Nephron (organoid): Measurements from ENCODE around the gene NIPAL4.

ENCODE experiments used
- H3K27ac Mint-ChIP-seq, 3 experiments: 2 replicates each; pipeline ENCODE4 v1.8.0; 2020; ENCODE audit warnings: mixed read lengths in 3 of 3, mild to moderate bottlenecking in 2 of 3, moderate library complexity in 1 of 3
- H3K27me3 Mint-ChIP-seq: 2 replicates; pipeline ENCODE4 v1.8.0; 2021; ENCODE audit warnings: low read depth, mild to moderate bottlenecking, moderate library complexity, mixed read lengths
- H3K36me3 Mint-ChIP-seq: 2 replicates; pipeline ENCODE4 v1.8.0; 2020; ENCODE audit warnings: low read depth, mixed read lengths
- H3K4me1 Mint-ChIP-seq: 2 replicates; pipeline ENCODE4 v1.8.0; 2020; ENCODE audit warnings: mixed read lengths
- H3K4me3 Mint-ChIP-seq, 3 experiments: 2 replicates each; pipeline ENCODE4 v1.8.0; 2020; ENCODE audit warnings: mild to moderate bottlenecking in 3 of 3, mixed read lengths in 3 of 3, moderate library complexity in 2 of 3
- H3K9me3 Mint-ChIP-seq: 2 replicates; pipeline ENCODE4 v1.8.0; 2020; ENCODE audit warnings: mixed read lengths
- CTCF ChIP-seq, 3 experiments: fragments of 200-600 bp; sonication (generic); IDR thresholded peaks; one replicate each; pipeline ENCODE4 v1.5.0; 2021; ENCODE audit warnings: antibody characterized with exemption in 3 of 3; ENCODE audit not compliant: unreplicated experiment in 3 of 3

The NIPAL4 gene

GRCh38 chr5:157516006-157516405 lies 56.0 kb downstream of the NIPAL4 start:
- peak overlapping the region; percentile 89 to 92 (median 91) for H3K27ac Mint-ChIP-seq
- no peak for TF ChIP-seq CTCF (IDR thresholded peaks at IDR 0.05; ENCODE audit: unreplicated experiment in 3 of 3)

GRCh38 chr5:157516626-157517325 lies 56.8 kb downstream of the NIPAL4 start:
- H3K36me3 Mint-ChIP-seq, result peaks cover 16% of the 10 kb centered on the region
- no peaks in the 10 kb centered on the region for H3K27me3 Mint-ChIP-seq
- no peaks in the 10 kb centered on the region for H3K9me3 Mint-ChIP-seq

More at GRCh38 chr5:157516006-157516405, 56.0 kb downstream of the NIPAL4 start:
- H3K4me1 Mint-ChIP-seq, result peaks cover 64% of the 10 kb centered on the region
- no peaks in the 10 kb centered on the region for H3K27me3 Mint-ChIP-seq
- peaks cover 16% of the 10 kb centered on the region for H3K36me3 Mint-ChIP-seq
- H3K9me3 Mint-ChIP-seq, result no peaks in the 10 kb centered on the region
- H3K4me3 Mint-ChIP-seq, result peak overlapping the region in 2 of 3 experiments; percentile 8 to 18

GRCh38 chr5:157518963-157519362 lies 59.0 kb downstream of the NIPAL4 start:
- H3K27me3 Mint-ChIP-seq, result no peaks in the 10 kb centered on the region
- peaks cover 37% of the 10 kb centered on the region for H3K4me1 Mint-ChIP-seq
- no peak overlapping the region for H3K4me3 Mint-ChIP-seq
- peak overlapping the region in 2 of 3 experiments; percentile 37 to 68 for H3K27ac Mint-ChIP-seq
- no peak for TF ChIP-seq CTCF (IDR thresholded peaks at IDR 0.05; ENCODE audit: unreplicated experiment in 3 of 3)
- H3K9me3 Mint-ChIP-seq, result no peaks in the 10 kb centered on the region
- peaks cover 6% of the 10 kb centered on the region for H3K36me3 Mint-ChIP-seq

More at GRCh38 chr5:157516626-157517325, 56.8 kb downstream of the NIPAL4 start:
- no peak for TF ChIP-seq CTCF (IDR thresholded peaks at IDR 0.05; ENCODE audit: unreplicated experiment in 3 of 3)
- Mint-ChIP-seq H3K4me1 (peaks cover 57% of the 10 kb centered on the region), H3K4me3 (peak overlapping the region in 2 of 3 experiments; percentile 12 to 34), H3K27ac (peak overlapping the region; percentile 89 to 92 (median 91))

GRCh38 chr5:157519579-157520253 lies 59.7 kb downstream of the NIPAL4 start:
- H3K36me3 Mint-ChIP-seq, result peaks cover 6% of the 10 kb centered on the region
- H3K27ac Mint-ChIP-seq, result no peak overlapping the region
- H3K9me3 Mint-ChIP-seq, result no peaks in the 10 kb centered on the region
- H3K4me1 Mint-ChIP-seq, result peaks cover 33% of the 10 kb centered on the region
- no peak for TF ChIP-seq CTCF (IDR thresholded peaks at IDR 0.05; ENCODE audit: unreplicated experiment in 3 of 3)
- no peak overlapping the region for H3K4me3 Mint-ChIP-seq
- H3K27me3 Mint-ChIP-seq, result no peaks in the 10 kb centered on the region

GRCh38 chr5:157520911-157521703 lies 61.1 kb downstream of the NIPAL4 start:
- Mint-ChIP-seq H3K27ac (no peak overlapping the region), H3K4me1 (peaks cover 27% of the 10 kb centered on the region), H3K9me3 (no peaks in the 10 kb centered on the region), H3K36me3 (peaks cover 6% of the 10 kb centered on the region), H3K27me3 (no peaks in the 10 kb centered on the region), H3K4me3 (peak overlapping the region in 1 of 3 experiments; percentile 30)
- TF ChIP-seq CTCF (IDR thresholded peaks at IDR 0.05; ENCODE audit: unreplicated experiment in 3 of 3), result no peak
